NCI-H460 (cell line): ENCODE measurements around the gene NUDCD3. TPM values are rescaled to one million over a fixed set of nuclear protein-coding genes. Genes with fewer than 3 reads are reported as not detected.

Experiments
- DNase-seq: peaks from one replicate; pipeline ENCODE4 v3.0.0-alpha.2; 2016; ENCODE audit warnings: low read depth; ENCODE audit errors: extremely low read depth
- small RNA-seq, 2 experiments: library from RNA; depleted of rRNA; stranded (forward); fragments of <200 nt; gene quantifications; one replicate each; pipeline ENCODE3, GENCODE V24; 2014
- total RNA-seq: library from RNA; depleted of rRNA; stranded (reverse); fragments of >200 nt; shearing (Covaris generic); gene quantifications from 2 replicates; pipeline ENCODE4 v1.2.3, GENCODE V29; 2014; rRNA removed

Gene NUDCD3
- total RNA-seq, 1 experiment from 2014 or later: 52.1 TPM

- DNase-seq: no peak
These were observed 160.6 kb downstream of the NUDCD3 start for GRCh38 chr7:44329888-44330287.

Small RNA genes within 50 kb of the gene (small RNA-seq; reads per million reads assigned to genes)
- 0 reads per million in 2 experiments for gene RNU6-1097P

Other genes starting within 250 kb of the NUDCD3 start
- 0.15 TPM in 1 of 2 replicates, not detected in the other for gene CAMK2B, start 165.1 kb downstream of the NUDCD3 start, total RNA-seq
- 0.09 TPM in 1 of 2 replicates, not detected in the other for gene NPC1L1, start 50.7 kb upstream of the NUDCD3 start, total RNA-seq
- 84.7 and 98.8 TPM in 2 replicates for gene DDX56, start 83.2 kb upstream of the NUDCD3 start, total RNA-seq
- gene TMED4, start 91.6 kb upstream of the NUDCD3 start, total RNA-seq: 129 and 135 TPM in 2 replicates
- 54.1 and 63.3 TPM in 2 replicates for gene OGDH, start 116.0 kb upstream of the NUDCD3 start, total RNA-seq